GM23338 (cell line): ENCODE data around the gene R3HDML. TPM values are rescaled to one million over a fixed set of nuclear protein-coding genes. Genes with fewer than 3 reads are reported as not detected.

Experiments
- ATAC-seq: fragments of 200-7000 bp; cut with Tn5 transposase; 3 replicates; pipeline ENCODE4 v1.9.1; 2020
- DNase-seq: peaks from one replicate; pipeline ENCODE4 v3.0.0-alpha.2; 2015; ENCODE audit warnings: low spot score
- H2AFZ ChIP-seq: fragments of 200-600 bp; sonication (generic); 2 replicates; pipeline ENCODE4 v1.8.0; 2016; ENCODE audit warnings: antibody characterized with exemption, mild to moderate bottlenecking, moderate library complexity
- H3F3A ChIP-seq: fragments of 200-600 bp; sonication (generic); replicated peaks from 2 replicates; pipeline ENCODE4 v1.8.0; 2017; ENCODE audit warnings: antibody characterized with exemption, mixed run types, low read depth
- H3K27ac ChIP-seq: fragments of 200-600 bp; sonication (generic); 2 replicates; pipeline ENCODE4 v1.6.1; 2016; ENCODE audit warnings: low read depth
- H3K27me3 ChIP-seq: fragments of 200-600 bp; sonication (generic); 2 replicates; pipeline ENCODE4 v1.8.0; 2016; ENCODE audit warnings: mild to moderate bottlenecking, mixed run types, moderate library complexity; ENCODE audit not compliant: insufficient read depth
- H3K36me3 ChIP-seq: fragments of 200-600 bp; sonication (generic); 2 replicates; pipeline ENCODE4 v1.8.0; 2016; ENCODE audit warnings: mild to moderate bottlenecking; ENCODE audit not compliant: insufficient read depth
- H3K4me1 ChIP-seq: fragments of 200-600 bp; sonication (generic); 2 replicates; pipeline ENCODE4 v1.8.0; 2016; ENCODE audit warnings: mild to moderate bottlenecking, moderate library complexity; ENCODE audit not compliant: insufficient read depth
- H3K4me2 ChIP-seq: fragments of 200-600 bp; sonication (generic); 2 replicates; pipeline ENCODE4 v1.7.1; 2017; ENCODE audit warnings: mixed run types
- H3K4me3 ChIP-seq: fragments of 200-600 bp; sonication (generic); 2 replicates; pipeline ENCODE4 v1.6.1; 2016; ENCODE audit warnings: mixed run types
- H3K79me2 ChIP-seq: fragments of 200-600 bp; sonication (generic); replicated peaks from 2 replicates; pipeline ENCODE4 v1.8.0; 2017; ENCODE audit warnings: mild to moderate bottlenecking; ENCODE audit not compliant: insufficient read depth
- H3K9me2 ChIP-seq: fragments of 200-600 bp; sonication (generic); 2 replicates; pipeline ENCODE4 v1.8.0; 2017; ENCODE audit not compliant: insufficient read depth
- H4K20me1 ChIP-seq: fragments of 200-600 bp; sonication (generic); replicated peaks from 2 replicates; pipeline ENCODE4 v1.8.0; 2017; ENCODE audit warnings: mild to moderate bottlenecking; ENCODE audit not compliant: insufficient read depth
- H3K27ac Mint-ChIP-seq: 2 replicates; pipeline ENCODE4 v1.8.0; 2020; ENCODE audit warnings: inconsistent platforms, mild to moderate bottlenecking, moderate library complexity, mixed read lengths
- H3K27me3 Mint-ChIP-seq: 3 replicates; pipeline ENCODE4 v1.8.0; 2022; ENCODE audit warnings: low read depth, mild to moderate bottlenecking, moderate library complexity, mixed read lengths, inconsistent platforms; ENCODE audit not compliant: insufficient read depth, poor library complexity
- H3K36me3 Mint-ChIP-seq: 3 replicates; pipeline ENCODE4 v1.8.0; 2021; ENCODE audit warnings: low read depth, mild to moderate bottlenecking, inconsistent platforms, moderate library complexity, mixed read lengths
- H3K4me1 Mint-ChIP-seq: 3 replicates; pipeline ENCODE4 v1.8.0; 2020; ENCODE audit warnings: mild to moderate bottlenecking, inconsistent platforms, mixed read lengths
- H3K4me3 Mint-ChIP-seq: 3 replicates; pipeline ENCODE4 v1.8.0; 2021; ENCODE audit warnings: moderate library complexity, mild to moderate bottlenecking, inconsistent platforms, mixed read lengths
- H3K9me3 Mint-ChIP-seq: 3 replicates; pipeline ENCODE4 v1.8.0; 2020; ENCODE audit warnings: moderate library complexity, mild to moderate bottlenecking, inconsistent platforms, mixed read lengths
- CREB1 ChIP-seq: fragments of 250-450 bp; sonication (Bioruptor Pico); IDR thresholded peaks from 2 replicates; pipeline ENCODE4 v1.5.0; 2020; ENCODE audit warnings: low read depth, mild to moderate bottlenecking, moderate library complexity
- CTCF ChIP-seq, 2 experiments: fragments of 200-600 bp in 1 of 2; sonication (generic) in 1 of 2; conservative IDR thresholded peaks; 2 replicates each; pipeline versions ENCODE4 v1.5.1 to v1.6.1; 2016 to 2017; ENCODE audit warnings: antibody characterized with exemption in 2 of 2, low read depth in 2 of 2, mild to moderate bottlenecking in 2 of 2, moderate library complexity in 1 of 2
- EZH2 ChIP-seq: fragments of 200-600 bp; sonication (generic); IDR thresholded peaks from one replicate; pipeline ENCODE4 v1.8.0; 2017; ENCODE audit warnings: antibody characterized with exemption, mild to moderate bottlenecking, low read depth; ENCODE audit not compliant: unreplicated experiment
- EZH2phosphoT487 ChIP-seq: fragments of 200-600 bp; sonication (generic); IDR thresholded peaks from one replicate; pipeline ENCODE4 v1.8.1; 2018; ENCODE audit warnings: antibody characterized with exemption; ENCODE audit not compliant: unreplicated experiment
- JUNB ChIP-seq: IDR thresholded peaks from one replicate; pipeline ENCODE4 v1.6.1; 2016; ENCODE audit warnings: antibody characterized with exemption; ENCODE audit not compliant: unreplicated experiment
- NANOG ChIP-seq: IDR thresholded peaks from 2 replicates; pipeline ENCODE4 v1.6.1; 2016; ENCODE audit warnings: antibody characterized with exemption, borderline replicate concordance
- POLR2AphosphoS5 ChIP-seq: IDR thresholded peaks from 2 replicates; pipeline ENCODE4 v1.6.1; 2016; ENCODE audit warnings: antibody characterized with exemption, low read depth
- STAT1 ChIP-seq: IDR thresholded peaks from one replicate; pipeline ENCODE4 v1.6.1; 2016; ENCODE audit warnings: antibody characterized with exemption; ENCODE audit not compliant: unreplicated experiment
- ZNF114 ChIP-seq: fragments of 250-450 bp; sonication (Bioruptor Pico); IDR thresholded peaks from 2 replicates; pipeline ENCODE4 v1.5.0; 2020; ENCODE audit warnings: mild to moderate bottlenecking, moderate library complexity
- ZNF331 ChIP-seq: fragments of 250-450 bp; sonication (Bioruptor Pico); IDR thresholded peaks from 2 replicates; pipeline ENCODE4 v1.5.0; 2020; ENCODE audit warnings: low read depth, mild to moderate bottlenecking, moderate library complexity
- ZNF462 ChIP-seq: fragments of 250-450 bp; sonication (Bioruptor Pico); IDR thresholded peaks from 2 replicates; pipeline ENCODE4 v1.5.0; 2020; ENCODE audit warnings: mild to moderate bottlenecking, moderate library complexity
- polyA plus RNA-seq: library from polyadenylated mRNA; unstranded; fragments of >200 nt; fragmentation: Nextera tagmentation; extraction: Ambion mirVana; gene quantifications from 2 replicates; pipeline ENCODE4 v1.2.1, GENCODE V29; 2016
- total RNA-seq: library from RNA; depleted of rRNA; stranded (reverse); fragments of >200 nt; shearing (Covaris generic); gene quantifications from 2 replicates; pipeline ENCODE4 v1.2.3, GENCODE V29; 2014
- TF ChIP-seq, protein P1 (sequence below): IDR thresholded peaks from 2 replicates; pipeline ENCODE4 v1.6.1; 2016; ENCODE audit warnings: antibody characterized with exemption

The R3HDML gene
- total and polyA plus RNA-seq, 2 experiments from 2014 or later, result not detected

DNA sequence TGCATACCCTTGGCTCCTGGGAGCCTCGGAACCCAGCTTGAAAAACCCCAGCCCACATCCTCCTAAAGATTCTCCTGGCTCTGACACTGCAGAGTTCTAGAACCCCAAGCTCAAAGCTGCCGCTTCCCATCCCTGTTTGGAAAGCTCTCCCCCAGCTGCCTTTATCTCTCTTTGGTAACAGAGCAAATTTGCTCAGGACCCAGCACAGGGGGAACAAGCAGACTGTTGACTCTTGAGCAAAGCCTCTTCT, 57.5 kb downstream of the R3HDML start (continued):
- TF ChIP-seq CTCF (conservative IDR thresholded peaks at IDR 0.05; ENCODE audit: low read depth in 2 of 2), result no peak
- no peak for TF ChIP-seq CREB1 (CRISPR knock-in tag)

DNA sequence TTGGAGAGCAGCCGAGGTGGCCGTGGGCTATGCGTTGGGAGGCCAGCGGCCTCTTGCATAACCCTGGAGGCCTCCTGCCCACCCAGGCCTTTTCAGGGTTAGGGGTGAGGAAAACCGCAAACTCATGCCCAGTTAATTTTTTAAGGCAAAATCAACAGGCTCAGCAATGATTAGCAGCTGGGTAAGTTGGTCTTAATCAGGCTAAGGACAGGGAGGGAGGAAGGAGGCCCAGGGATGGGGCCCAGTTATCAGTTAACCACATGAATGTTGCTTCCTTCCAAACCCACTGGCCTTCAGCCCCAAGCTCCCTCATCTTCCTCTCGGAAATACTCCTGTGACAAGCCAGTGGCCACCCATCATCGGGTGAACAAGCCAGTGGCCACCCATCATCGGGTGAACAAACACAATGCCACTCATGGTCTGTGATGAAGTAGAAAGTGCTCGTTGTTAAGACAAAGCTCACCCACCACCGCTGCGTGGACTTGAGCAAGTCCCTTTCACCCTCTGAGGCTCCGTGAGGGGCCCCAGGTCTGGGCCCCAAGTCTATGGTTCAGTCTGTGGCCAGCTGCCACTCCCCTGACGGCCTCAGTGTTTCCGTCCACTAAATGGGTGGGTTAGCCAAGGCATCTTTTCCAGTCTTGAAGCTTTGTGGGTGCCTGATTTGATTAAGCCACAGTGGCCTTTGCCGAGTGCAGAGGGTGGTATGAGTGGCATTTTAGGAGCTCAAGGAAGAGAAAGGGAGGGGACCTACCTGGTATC, 58.0 kb downstream of the R3HDML start:
- ATAC-seq (no peak), DNase-seq (no peak)
- no peak overlapping the region for H3K27ac Mint-ChIP-seq
- no peaks in the 10 kb centered on the region for H3K9me2 ChIP-seq
- peaks cover 5% of the 10 kb centered on the region for H3K27me3 Mint-ChIP-seq
- no peaks in the 10 kb centered on the region for H4K20me1 ChIP-seq
- H3K4me3 Mint-ChIP-seq, result no peak overlapping the region
- no peaks in the 10 kb centered on the region for H3K9me3 Mint-ChIP-seq
- H3K27ac ChIP-seq, result no peak overlapping the region
- no peaks in the 10 kb centered on the region for H3K36me3 ChIP-seq
- H3K36me3 Mint-ChIP-seq, result no peaks in the 10 kb centered on the region
- H3K4me2 ChIP-seq, result no peak overlapping the region
- no peaks in the 10 kb centered on the region for H3K4me1 ChIP-seq
- no peak overlapping the region for H3K4me3 ChIP-seq
- H3K4me1 Mint-ChIP-seq, result no peaks in the 10 kb centered on the region
- no peaks in the 10 kb centered on the region for H3K79me2 ChIP-seq
- no peak overlapping the region for H2AFZ ChIP-seq
- no peaks in the 10 kb centered on the region for H3F3A ChIP-seq
- H3K27me3 ChIP-seq, result no peaks in the 10 kb centered on the region
- TF ChIP-seq POLR2AphosphoS5, result no peak
- TF ChIP-seq CREB1 (CRISPR knock-in tag), result no peak
- TF ChIP-seq, protein P1, sequence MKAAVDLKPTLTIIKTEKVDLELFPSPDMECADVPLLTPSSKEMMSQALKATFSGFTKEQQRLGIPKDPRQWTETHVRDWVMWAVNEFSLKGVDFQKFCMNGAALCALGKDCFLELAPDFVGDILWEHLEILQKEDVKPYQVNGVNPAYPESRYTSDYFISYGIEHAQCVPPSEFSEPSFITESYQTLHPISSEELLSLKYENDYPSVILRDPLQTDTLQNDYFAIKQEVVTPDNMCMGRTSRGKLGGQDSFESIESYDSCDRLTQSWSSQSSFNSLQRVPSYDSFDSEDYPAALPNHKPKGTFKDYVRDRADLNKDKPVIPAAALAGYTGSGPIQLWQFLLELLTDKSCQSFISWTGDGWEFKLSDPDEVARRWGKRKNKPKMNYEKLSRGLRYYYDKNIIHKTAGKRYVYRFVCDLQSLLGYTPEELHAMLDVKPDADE, result no peak
- TF ChIP-seq NANOG, result no peak
- TF ChIP-seq ZNF462 (CRISPR knock-in tag), result no peak
- TF ChIP-seq CTCF (conservative IDR thresholded peaks at IDR 0.05; ENCODE audit: low read depth in 2 of 2), result no peak
- no peak for TF ChIP-seq ZNF114 (CRISPR knock-in tag)
- no peak for TF ChIP-seq EZH2
- TF ChIP-seq EZH2phosphoT487, result no peak
- no peak for TF ChIP-seq JUNB
- TF ChIP-seq STAT1, result no peak
- TF ChIP-seq ZNF331 (CRISPR knock-in tag), result no peak
